SU-DHL-6 (cell line): ENCODE data around the gene EOGT.

Source experiments
- H2AFZ ChIP-seq: fragments of 200-600 bp; sonication (generic); 2 replicates; pipeline ENCODE4 v1.6.1; 2014; ENCODE audit warnings: low read depth, mild to moderate bottlenecking, moderate library complexity, mixed read lengths, antibody characterized with exemption, low read length; ENCODE audit not compliant: severe bottlenecking
- H3F3A ChIP-seq: fragments of 200-600 bp; shearing (Covaris generic); 2 replicates; pipeline ENCODE4 v1.6.0; 2016; ENCODE audit warnings: antibody characterized with exemption, mild to moderate bottlenecking; ENCODE audit not compliant: insufficient read depth
- H3K27ac ChIP-seq: fragments of 200-600 bp; sonication (generic); 2 replicates; pipeline ENCODE4 v1.5.1; 2016; ENCODE audit warnings: low read depth, mild to moderate bottlenecking, low read length, moderate library complexity, mixed read lengths
- H3K27me3 ChIP-seq: fragments of 200-600 bp; sonication (generic), shearing (Covaris generic); 2 replicates; pipeline ENCODE4 v1.6.0; 2014; ENCODE audit warnings: mild to moderate bottlenecking, low read length
- H3K36me3 ChIP-seq: fragments of 200-600 bp; sonication (generic); 2 replicates; pipeline ENCODE4 v1.6.1; 2014; ENCODE audit warnings: mild to moderate bottlenecking, low read length, mixed read lengths
- H3K4me2 ChIP-seq: fragments of 300-600, 200-600 bp; shearing (Covaris generic), sonication (generic); 2 replicates; pipeline ENCODE4 v1.6.0; 2014; ENCODE audit warnings: low read length, low read depth, mild to moderate bottlenecking; ENCODE audit not compliant: poor library complexity, severe bottlenecking
- H3K4me3 ChIP-seq: fragments of 200-600 bp; sonication (generic); 2 replicates; pipeline ENCODE4 v1.5.1; 2014; ENCODE audit warnings: antibody characterized with exemption, low read length, mild to moderate bottlenecking, mixed read lengths; ENCODE audit not compliant: insufficient read depth, poor library complexity, severe bottlenecking
- H3K79me2 ChIP-seq: fragments of 200-600 bp; sonication (generic); 2 replicates; pipeline ENCODE4 v1.6.1; 2014; ENCODE audit warnings: mild to moderate bottlenecking, low read length, moderate library complexity; ENCODE audit not compliant: insufficient read depth
- H3K9ac ChIP-seq: fragments of 200-600 bp; sonication (generic); 2 replicates; pipeline ENCODE4 v1.7.0; 2014; ENCODE audit warnings: mild to moderate bottlenecking, low read length
- H3K9me2 ChIP-seq: fragments of 200-600 bp; sonication (generic); replicated peaks from 2 replicates; pipeline ENCODE4 v1.6.1; 2014; ENCODE audit warnings: low read length; ENCODE audit not compliant: insufficient read depth
- H3K9me3 ChIP-seq: fragments of 200-600 bp; sonication (generic); 2 replicates; pipeline ENCODE4 v1.6.1; 2014; ENCODE audit warnings: low read length, mixed read lengths; ENCODE audit not compliant: insufficient read depth
- H4K20me1 ChIP-seq: fragments of 200-600 bp; sonication (generic); 2 replicates; pipeline ENCODE4 v1.6.1; 2014; ENCODE audit warnings: low read depth, mild to moderate bottlenecking, antibody characterized with exemption, low read length, moderate library complexity, mixed read lengths
- EZH2phosphoT487 ChIP-seq: fragments of 200-600 bp; sonication (generic), shearing (Covaris generic); conservative IDR thresholded peaks from 2 replicates; pipeline ENCODE4 v1.6.1; 2018; ENCODE audit warnings: mild to moderate bottlenecking, antibody characterized with exemption, low read length, moderate library complexity, mixed read lengths
- TF ChIP-seq, protein P1 (sequence below): fragments of 200-600 bp; sonication (generic); IDR thresholded peaks from one replicate; pipeline ENCODE4 v1.5.1; 2017; ENCODE audit warnings: antibody characterized with exemption, mild to moderate bottlenecking, low read length, moderate library complexity; ENCODE audit not compliant: insufficient read depth, poor library complexity, severe bottlenecking

Gene EOGT

DNA sequence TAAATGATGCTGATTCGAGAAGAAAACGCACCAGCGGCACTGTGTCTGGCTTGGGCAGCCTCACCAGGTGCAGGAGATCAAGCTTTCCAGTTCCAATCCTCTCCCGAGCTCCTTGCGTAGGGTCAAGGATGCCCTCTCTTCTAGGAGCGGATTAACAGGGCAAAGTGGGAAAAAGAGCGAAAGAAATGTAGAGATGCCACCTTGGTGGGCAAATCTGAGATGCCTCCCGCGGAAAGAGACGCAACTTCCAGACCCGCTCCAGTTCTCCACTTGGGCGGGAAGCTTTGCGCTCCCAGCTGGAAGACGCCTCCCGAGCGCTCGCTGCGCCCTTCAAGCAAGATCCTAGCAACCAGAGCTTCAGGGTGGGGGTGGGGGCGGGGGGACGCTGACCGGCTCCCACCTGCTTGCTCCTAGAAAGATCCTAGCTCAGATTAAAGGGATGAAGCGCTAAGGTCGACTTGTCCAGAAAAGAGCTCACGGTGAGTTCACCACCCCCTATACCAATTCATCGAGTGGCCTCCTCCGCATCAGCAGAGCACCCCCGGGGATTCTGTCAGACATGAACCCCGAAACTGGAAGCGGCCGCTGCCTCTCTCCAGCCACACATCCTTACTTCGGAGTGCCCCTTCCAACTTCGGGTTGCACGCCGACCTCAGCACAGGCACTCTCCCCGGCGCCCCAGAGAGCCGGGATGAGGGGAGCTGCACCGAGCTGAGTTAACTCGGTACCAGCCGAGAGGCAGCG, 81.9 kb downstream of the EOGT start:
- Histone ChIP-seq H3K36me3 (no peaks in the 10 kb centered on the region), H3K9me3 (no peaks in the 10 kb centered on the region), H3K27me3 (0 out of 2 replicates have a peak, but pooled peaks cover 3% of the 10 kb centered on the region), H4K20me1 (no peaks in the 10 kb centered on the region), H3K27ac (no peak overlapping the region), H3K4me2 (no peak overlapping the region), H3K9ac (no peak overlapping the region), H3F3A (no peaks in the 10 kb centered on the region), H2AFZ (no peak overlapping the region), H3K9me2 (no peaks in the 10 kb centered on the region), H3K79me2 (no peaks in the 10 kb centered on the region), H3K4me3 (no peak overlapping the region)
- TF ChIP-seq, protein P1, sequence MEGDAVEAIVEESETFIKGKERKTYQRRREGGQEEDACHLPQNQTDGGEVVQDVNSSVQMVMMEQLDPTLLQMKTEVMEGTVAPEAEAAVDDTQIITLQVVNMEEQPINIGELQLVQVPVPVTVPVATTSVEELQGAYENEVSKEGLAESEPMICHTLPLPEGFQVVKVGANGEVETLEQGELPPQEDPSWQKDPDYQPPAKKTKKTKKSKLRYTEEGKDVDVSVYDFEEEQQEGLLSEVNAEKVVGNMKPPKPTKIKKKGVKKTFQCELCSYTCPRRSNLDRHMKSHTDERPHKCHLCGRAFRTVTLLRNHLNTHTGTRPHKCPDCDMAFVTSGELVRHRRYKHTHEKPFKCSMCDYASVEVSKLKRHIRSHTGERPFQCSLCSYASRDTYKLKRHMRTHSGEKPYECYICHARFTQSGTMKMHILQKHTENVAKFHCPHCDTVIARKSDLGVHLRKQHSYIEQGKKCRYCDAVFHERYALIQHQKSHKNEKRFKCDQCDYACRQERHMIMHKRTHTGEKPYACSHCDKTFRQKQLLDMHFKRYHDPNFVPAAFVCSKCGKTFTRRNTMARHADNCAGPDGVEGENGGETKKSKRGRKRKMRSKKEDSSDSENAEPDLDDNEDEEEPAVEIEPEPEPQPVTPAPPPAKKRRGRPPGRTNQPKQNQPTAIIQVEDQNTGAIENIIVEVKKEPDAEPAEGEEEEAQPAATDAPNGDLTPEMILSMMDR: no peak
- TF ChIP-seq EZH2phosphoT487: no peak
